HEK293T (cell line): Measurements from ENCODE around the gene NF1.

ENCODE experiments used
- ARNT ChIP-seq: fragments of 450-650 bp; IDR thresholded peaks from 2 replicates; pipeline ENCODE4 v1.6.1; 2017; ENCODE audit warnings: mild to moderate bottlenecking
- BHLHE40 ChIP-seq: fragments of 450-650 bp; IDR thresholded peaks from 2 replicates; pipeline ENCODE4 v1.6.1; 2016; ENCODE audit warnings: mild to moderate bottlenecking, moderate library complexity, borderline replicate concordance
- CTBP1 ChIP-seq: fragments of 450-650 bp; IDR thresholded peaks from 2 replicates; pipeline ENCODE4 v1.6.1; 2016; ENCODE audit warnings: borderline replicate concordance
- ELF4 ChIP-seq: fragments of 450-650 bp; IDR thresholded peaks from 2 replicates; pipeline ENCODE4 v1.6.1; 2017; ENCODE audit warnings: antibody characterized with exemption
- FOXK2 ChIP-seq: fragments of 450-650 bp; IDR thresholded peaks from 2 replicates; pipeline ENCODE4 v1.6.1; 2016; ENCODE audit warnings: mild to moderate bottlenecking
- FOXM1 ChIP-seq: fragments of 450-650 bp; IDR thresholded peaks from 2 replicates; pipeline ENCODE4 v1.6.1; 2017; ENCODE audit warnings: mild to moderate bottlenecking, borderline replicate concordance
- HDGF ChIP-seq: fragments of 450-650 bp; IDR thresholded peaks from 2 replicates; pipeline ENCODE4 v1.6.1; 2017; ENCODE audit warnings: antibody characterized with exemption, borderline replicate concordance
- LEF1 ChIP-seq: fragments of 450-650 bp; IDR thresholded peaks from 2 replicates; pipeline ENCODE4 v1.6.1; 2017; ENCODE audit warnings: mild to moderate bottlenecking, borderline replicate concordance
- SP1 ChIP-seq: fragments of 450-650 bp; IDR thresholded peaks from 2 replicates; pipeline ENCODE4 v1.6.1; 2017
- SUZ12 ChIP-seq: fragments of 450-650 bp; IDR thresholded peaks from 2 replicates; pipeline ENCODE4 v1.6.1; 2016; ENCODE audit warnings: mild to moderate bottlenecking
- TARDBP ChIP-seq: fragments of 450-650 bp; IDR thresholded peaks from 2 replicates; pipeline ENCODE4 v1.6.1; 2016
- ZNF384 ChIP-seq: fragments of 450-650 bp; IDR thresholded peaks from 2 replicates; pipeline ENCODE4 v1.6.1; 2016
- TF ChIP-seq, protein P1 (sequence below): fragments of 450-650 bp; IDR thresholded peaks from 2 replicates; pipeline ENCODE4 v1.6.1; 2016

DNA sequence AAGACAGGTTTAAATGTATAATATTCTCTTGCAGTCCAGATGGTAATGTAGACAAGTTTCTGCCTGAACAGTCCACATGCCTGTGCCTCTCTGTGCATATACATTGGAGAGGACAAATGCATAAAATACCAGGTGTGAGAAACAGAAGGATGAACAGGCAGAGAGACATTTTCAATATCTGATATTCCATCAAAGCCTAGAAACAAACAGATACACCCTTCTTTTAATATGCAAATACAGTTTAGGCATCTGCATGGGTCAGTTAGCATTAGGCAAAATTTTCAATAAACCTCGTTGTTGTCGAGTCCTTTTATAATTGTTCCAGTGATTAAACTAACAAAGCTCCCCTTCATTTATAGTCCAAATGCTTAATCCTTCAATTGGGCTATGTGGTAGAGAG lies 201.4 kb downstream of the NF1 start:
- TF ChIP-seq FOXM1, result no peak
- no peak for TF ChIP-seq ZNF384
- TF ChIP-seq, protein P1, sequence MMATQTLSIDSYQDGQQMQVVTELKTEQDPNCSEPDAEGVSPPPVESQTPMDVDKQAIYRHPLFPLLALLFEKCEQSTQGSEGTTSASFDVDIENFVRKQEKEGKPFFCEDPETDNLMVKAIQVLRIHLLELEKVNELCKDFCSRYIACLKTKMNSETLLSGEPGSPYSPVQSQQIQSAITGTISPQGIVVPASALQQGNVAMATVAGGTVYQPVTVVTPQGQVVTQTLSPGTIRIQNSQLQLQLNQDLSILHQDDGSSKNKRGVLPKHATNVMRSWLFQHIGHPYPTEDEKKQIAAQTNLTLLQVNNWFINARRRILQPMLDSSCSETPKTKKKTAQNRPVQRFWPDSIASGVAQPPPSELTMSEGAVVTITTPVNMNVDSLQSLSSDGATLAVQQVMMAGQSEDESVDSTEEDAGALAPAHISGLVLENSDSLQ, result no peak
- TF ChIP-seq SP1, result no peak
- no peak for TF ChIP-seq BHLHE40
- TF ChIP-seq ELF4, result no peak
- TF ChIP-seq ARNT, result no peak
- TF ChIP-seq TARDBP, result no peak
- no peak for TF ChIP-seq FOXK2
- TF ChIP-seq HDGF, result no peak
- no peak for TF ChIP-seq CTBP1
- TF ChIP-seq SUZ12, result no peak
- TF ChIP-seq LEF1, result no peak
